ENCODE measurements around the gene DBF4B. TPM values are rescaled to one million over a fixed set of nuclear protein-coding genes. Genes with fewer than 3 reads are reported as not detected.

Gene DBF4B
- total RNA-seq, 1 experiment from 2014 or later = 20.5 TPM

DNA sequence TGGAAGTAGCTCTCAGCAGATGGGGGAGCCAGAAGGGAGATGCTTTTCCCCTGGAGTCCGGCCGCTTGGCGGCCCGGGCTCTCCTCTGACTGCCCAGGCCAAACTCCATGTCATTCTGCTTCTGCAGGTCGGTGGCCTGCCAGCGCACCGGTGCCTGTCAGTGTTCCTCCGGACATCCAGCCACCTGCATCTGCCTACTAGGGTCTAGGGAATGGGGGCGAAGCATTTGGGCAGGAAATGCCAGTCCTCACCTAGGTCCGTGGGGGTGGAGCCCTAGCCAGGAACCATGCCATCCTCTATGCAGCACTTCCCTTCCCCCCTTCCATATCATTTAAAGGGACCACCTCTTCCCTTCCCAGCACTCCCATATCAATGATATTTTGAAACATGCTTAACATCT is 87.5 kb downstream of the DBF4B start:
- CTCF ChIA-PET = no interaction called here
- Histone ChIP-seq H3K4me3 (ENCODE audit: low read depth, low read length, poor library complexity, severe bottlenecking) (no peak overlapping the region), H3K9me3 (ENCODE audit: low read depth, low read length, poor library complexity, severe bottlenecking) (no peaks in the 10 kb centered on the region), H3K27ac (ENCODE audit: low read depth, low read length, poor library complexity, severe bottlenecking) (no peak overlapping the region), H3K27me3 (replicated peaks; ENCODE audit: insufficient read depth, low read depth, low read length, poor library complexity) (no peaks in the 10 kb centered on the region), H3K36me3 (ENCODE audit: insufficient read depth, low read length, poor library complexity, severe bottlenecking) (no peaks in the 10 kb centered on the region), H3K4me1 (ENCODE audit: insufficient read depth, low read length, poor library complexity, severe bottlenecking) (no peaks in the 10 kb centered on the region)
- TF ChIP-seq, protein P1, sequence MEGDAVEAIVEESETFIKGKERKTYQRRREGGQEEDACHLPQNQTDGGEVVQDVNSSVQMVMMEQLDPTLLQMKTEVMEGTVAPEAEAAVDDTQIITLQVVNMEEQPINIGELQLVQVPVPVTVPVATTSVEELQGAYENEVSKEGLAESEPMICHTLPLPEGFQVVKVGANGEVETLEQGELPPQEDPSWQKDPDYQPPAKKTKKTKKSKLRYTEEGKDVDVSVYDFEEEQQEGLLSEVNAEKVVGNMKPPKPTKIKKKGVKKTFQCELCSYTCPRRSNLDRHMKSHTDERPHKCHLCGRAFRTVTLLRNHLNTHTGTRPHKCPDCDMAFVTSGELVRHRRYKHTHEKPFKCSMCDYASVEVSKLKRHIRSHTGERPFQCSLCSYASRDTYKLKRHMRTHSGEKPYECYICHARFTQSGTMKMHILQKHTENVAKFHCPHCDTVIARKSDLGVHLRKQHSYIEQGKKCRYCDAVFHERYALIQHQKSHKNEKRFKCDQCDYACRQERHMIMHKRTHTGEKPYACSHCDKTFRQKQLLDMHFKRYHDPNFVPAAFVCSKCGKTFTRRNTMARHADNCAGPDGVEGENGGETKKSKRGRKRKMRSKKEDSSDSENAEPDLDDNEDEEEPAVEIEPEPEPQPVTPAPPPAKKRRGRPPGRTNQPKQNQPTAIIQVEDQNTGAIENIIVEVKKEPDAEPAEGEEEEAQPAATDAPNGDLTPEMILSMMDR (conservative IDR thresholded peaks at IDR 0.05; ENCODE audit: low read depth, low read length) = no peak
- TF ChIP-seq EZH2 (IDR thresholded peaks at IDR 0.05; ENCODE audit: borderline replicate concordance, low read depth, low read length, poor library complexity, severe bottlenecking) = no peak
- BruUV-seq (replicated peaks) = no TSS peak
- intact Hi-C loops (cut with micrococcal nuclease; ENCODE audit: unreplicated experiment) = no loop called here
- no peak for DNase-seq (ENCODE audit: low spot score)
- POLR2A ChIA-PET (ENCODE audit: low non-redundant PET) = no interaction called here

DNA sequence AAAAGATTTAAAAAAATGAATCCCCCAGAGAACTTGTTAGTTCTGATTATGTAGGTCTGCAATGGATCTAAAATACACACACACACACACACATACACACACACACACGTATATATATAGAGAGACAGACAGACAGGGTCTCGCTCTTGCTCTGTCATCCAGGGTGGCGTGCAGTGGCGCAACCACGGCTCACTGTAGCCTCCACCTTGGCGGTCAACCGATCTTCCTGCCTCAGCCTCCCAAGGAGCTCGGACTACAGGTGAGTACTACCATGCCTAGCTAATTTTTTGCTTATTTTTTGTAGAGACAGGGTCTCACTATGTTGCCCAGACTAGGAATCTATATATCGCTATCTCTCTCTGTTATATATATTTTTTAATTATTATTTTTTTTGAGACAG is 88.3 kb downstream of the DBF4B start:
- no peaks in the 10 kb centered on the region for H3K4me1 ChIP-seq (ENCODE audit: insufficient read depth, low read length, poor library complexity, severe bottlenecking)
- H3K27ac ChIP-seq (ENCODE audit: low read depth, low read length, poor library complexity, severe bottlenecking) = no peak overlapping the region
- no peaks in the 10 kb centered on the region for H3K27me3 ChIP-seq (replicated peaks; ENCODE audit: insufficient read depth, low read depth, low read length, poor library complexity)
- CTCF ChIA-PET = no interaction called here
- no peak overlapping the region for H3K4me3 ChIP-seq (ENCODE audit: low read depth, low read length, poor library complexity, severe bottlenecking)
- H3K36me3 ChIP-seq (ENCODE audit: insufficient read depth, low read length, poor library complexity, severe bottlenecking) = peaks cover 1% of the 10 kb centered on the region
- POLR2A ChIA-PET (ENCODE audit: low non-redundant PET) = no interaction called here
- no peak for DNase-seq (ENCODE audit: low spot score)
- BruUV-seq (replicated peaks) = no TSS peak
- TF ChIP-seq, protein P1 (conservative IDR thresholded peaks at IDR 0.05; ENCODE audit: low read depth, low read length) = no peak
- TF ChIP-seq EZH2 (IDR thresholded peaks at IDR 0.05; ENCODE audit: borderline replicate concordance, low read depth, low read length, poor library complexity, severe bottlenecking) = no peak
- H3K9me3 ChIP-seq (ENCODE audit: low read depth, low read length, poor library complexity, severe bottlenecking) = no peaks in the 10 kb centered on the region
- intact Hi-C loops (cut with micrococcal nuclease; ENCODE audit: unreplicated experiment) = no loop called here

DNA sequence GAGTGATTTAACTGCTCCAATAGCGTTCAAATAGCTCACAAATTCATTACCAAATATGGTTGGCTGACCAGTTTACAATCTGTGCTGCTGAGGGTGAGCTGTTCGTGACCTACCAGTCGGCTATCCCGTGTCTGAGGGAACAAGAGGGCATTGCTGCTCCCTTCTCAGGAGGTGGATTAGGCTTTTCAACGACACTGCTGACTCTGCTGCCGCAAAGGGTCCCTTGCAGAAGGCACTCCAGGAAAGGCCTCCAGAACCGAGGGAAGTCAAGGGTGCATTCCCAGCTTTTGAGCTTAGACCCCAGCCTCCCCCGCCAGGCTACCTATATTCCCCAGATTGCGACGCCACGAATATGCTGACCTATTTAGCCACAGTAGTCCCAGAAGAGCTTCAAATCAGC is 89.3 kb downstream of the DBF4B start:
- BruUV-seq (replicated peaks) = no TSS peak
- ChIA-PET CTCF (no interaction called here), POLR2A (ENCODE audit: low non-redundant PET) (no interaction called here)
- intact Hi-C loops (cut with micrococcal nuclease; ENCODE audit: unreplicated experiment) = no loop called here
- no peaks in the 10 kb centered on the region for H3K27me3 ChIP-seq (replicated peaks; ENCODE audit: insufficient read depth, low read depth, low read length, poor library complexity)
- H3K4me3 ChIP-seq (ENCODE audit: low read depth, low read length, poor library complexity, severe bottlenecking) = no peak overlapping the region
- no peaks in the 10 kb centered on the region for H3K4me1 ChIP-seq (ENCODE audit: insufficient read depth, low read length, poor library complexity, severe bottlenecking)
- H3K27ac ChIP-seq (ENCODE audit: low read depth, low read length, poor library complexity, severe bottlenecking) = no peak overlapping the region
- H3K36me3 ChIP-seq (ENCODE audit: insufficient read depth, low read length, poor library complexity, severe bottlenecking) = peaks cover 5% of the 10 kb centered on the region
- no peak for TF ChIP-seq EZH2 (IDR thresholded peaks at IDR 0.05; ENCODE audit: borderline replicate concordance, low read depth, low read length, poor library complexity, severe bottlenecking)
- TF ChIP-seq, protein P1 (conservative IDR thresholded peaks at IDR 0.05; ENCODE audit: low read depth, low read length) = no peak
- no peaks in the 10 kb centered on the region for H3K9me3 ChIP-seq (ENCODE audit: low read depth, low read length, poor library complexity, severe bottlenecking)
- no peak for DNase-seq (ENCODE audit: low spot score)
